IPS-NIHi11 (cell line): ENCODE results near the gene IL1RAPL1.
"Not testable (repeated sequence)": the region's sequence is repeated elsewhere in the genome, so short reads cannot be mapped to it uniquely, and the experiment has no call there.

Experiments used
- DNase-seq: peaks from one replicate; pipeline ENCODE4 v3.0.0; 2012; ENCODE audit warnings: mixed read lengths, low spot score

The IL1RAPL1 gene

GRCh38 chrX:29113221-29113620 lies 526.0 kb downstream of the IL1RAPL1 start:
- DNase-seq: no peak

DNA sequence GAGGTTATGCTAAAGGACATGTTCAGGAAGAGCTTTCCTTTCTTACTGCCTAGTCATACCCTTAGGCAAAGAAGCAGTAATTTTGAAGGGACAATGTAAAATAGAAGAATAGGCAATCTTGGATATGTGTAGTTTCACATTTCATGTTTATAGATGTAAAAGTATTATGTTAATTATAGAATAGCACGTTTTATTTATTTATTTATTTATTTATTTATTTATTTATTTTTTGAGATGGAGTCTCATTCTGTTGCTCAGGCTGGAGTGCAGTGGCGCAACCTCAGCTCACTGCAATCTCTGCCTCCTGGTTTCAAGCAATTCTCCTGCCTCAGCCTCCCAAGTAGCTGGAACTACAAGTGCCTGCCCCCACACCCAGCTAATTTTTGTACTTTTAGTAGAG lies 535.6 kb downstream of the IL1RAPL1 start:
- DNase-seq: not testable (repeated sequence)

DNA sequence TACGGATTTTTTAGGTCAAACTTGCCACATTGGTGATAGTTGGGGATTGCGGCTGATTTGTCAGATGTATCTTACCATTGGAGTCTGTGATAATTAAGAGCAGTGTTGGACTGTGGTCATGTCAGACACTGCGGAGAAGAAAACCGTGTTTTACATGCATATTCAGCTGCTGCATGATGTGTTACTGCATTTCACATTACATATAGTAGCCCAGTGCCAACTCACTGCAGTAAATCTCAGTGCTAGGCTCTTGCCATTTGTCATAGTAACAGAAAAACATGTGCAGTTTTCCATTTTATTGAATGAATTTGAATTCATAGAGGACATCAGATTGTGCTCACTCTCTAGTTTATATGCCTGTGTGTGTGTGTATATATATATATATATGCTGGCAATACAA lies 543.7 kb downstream of the IL1RAPL1 start:
- DNase-seq: no peak

GRCh38 chrX:29136904-29137303 lies 549.7 kb downstream of the IL1RAPL1 start:
- DNase-seq: no peak

DNA sequence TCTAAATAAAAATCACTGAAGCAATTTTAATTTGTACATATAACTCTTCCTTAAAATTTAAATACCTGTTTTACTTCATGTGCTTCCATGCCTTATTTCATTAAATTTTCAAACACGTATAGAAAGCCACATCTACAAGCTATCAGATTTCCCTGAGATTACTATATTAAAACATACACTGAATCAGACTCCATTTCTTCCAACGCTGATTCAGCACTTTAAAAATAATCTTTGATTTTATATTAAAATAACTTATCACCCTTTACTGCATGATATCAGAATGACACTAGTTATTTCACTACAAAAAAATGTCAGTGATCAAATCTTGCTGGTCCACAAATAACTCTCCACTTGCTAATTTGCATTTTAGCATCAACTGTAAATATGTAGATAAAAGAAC lies 550.8 kb downstream of the IL1RAPL1 start:
- no peak for DNase-seq

GRCh38 chrX:29143356-29143755 lies 556.1 kb downstream of the IL1RAPL1 start:
- DNase-seq: no peak

GRCh38 chrX:29143756-29144155 lies 556.5 kb downstream of the IL1RAPL1 start:
- DNase-seq: no peak

- no peak for DNase-seq
These were observed 558.1 kb downstream of the IL1RAPL1 start for GRCh38 chrX:29145316-29145715.

- DNase-seq: no peak
These were observed 561.3 kb downstream of the IL1RAPL1 start for GRCh38 chrX:29148511-29148910.

GRCh38 chrX:29155286-29155685 lies 568.0 kb downstream of the IL1RAPL1 start:
- no peak for DNase-seq

- no peak for DNase-seq
These were observed 585.6 kb downstream of the IL1RAPL1 start for GRCh38 chrX:29172880-29173279.

DNA sequence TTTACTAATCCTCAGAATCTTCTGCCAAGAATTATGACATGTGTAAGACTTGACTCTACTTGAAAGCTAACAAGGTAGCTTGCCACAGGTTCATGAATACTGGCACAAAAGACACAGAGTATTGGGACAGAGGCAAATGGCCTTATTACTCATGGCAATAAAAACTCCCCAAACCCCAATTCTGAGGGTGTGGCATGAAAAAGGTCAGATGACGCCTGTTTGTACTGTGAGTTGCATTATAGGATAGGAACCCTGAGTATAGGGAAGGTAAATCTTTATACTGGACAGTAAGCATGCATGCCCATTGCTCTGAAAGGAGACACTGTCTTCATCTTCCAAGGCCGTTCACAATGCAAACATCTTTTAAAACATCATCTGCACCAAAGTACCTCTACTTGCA lies 600.0 kb downstream of the IL1RAPL1 start:
- DNase-seq: no peak

- DNase-seq: no peak
These were observed 609.3 kb downstream of the IL1RAPL1 start for GRCh38 chrX:29196501-29196900.

DNA sequence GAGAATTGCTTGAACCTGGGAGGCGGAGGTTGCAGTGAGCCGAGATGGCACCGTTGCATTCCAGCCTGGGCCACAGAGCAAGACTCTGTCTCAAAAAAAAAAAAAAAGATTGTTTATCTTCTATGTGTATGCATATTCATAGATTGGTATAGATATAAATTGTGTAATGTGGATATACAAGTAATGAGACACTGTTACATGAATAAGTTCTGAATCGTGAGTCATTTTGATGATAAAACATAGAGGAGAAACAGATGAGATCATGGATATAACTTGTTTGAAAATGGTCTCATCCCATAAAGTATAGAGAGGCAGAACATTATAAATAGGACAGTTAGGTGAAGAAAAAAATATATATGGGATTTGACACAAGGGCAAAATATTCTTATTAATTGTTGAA lies 628.0 kb downstream of the IL1RAPL1 start:
- DNase-seq: no peak

DNA sequence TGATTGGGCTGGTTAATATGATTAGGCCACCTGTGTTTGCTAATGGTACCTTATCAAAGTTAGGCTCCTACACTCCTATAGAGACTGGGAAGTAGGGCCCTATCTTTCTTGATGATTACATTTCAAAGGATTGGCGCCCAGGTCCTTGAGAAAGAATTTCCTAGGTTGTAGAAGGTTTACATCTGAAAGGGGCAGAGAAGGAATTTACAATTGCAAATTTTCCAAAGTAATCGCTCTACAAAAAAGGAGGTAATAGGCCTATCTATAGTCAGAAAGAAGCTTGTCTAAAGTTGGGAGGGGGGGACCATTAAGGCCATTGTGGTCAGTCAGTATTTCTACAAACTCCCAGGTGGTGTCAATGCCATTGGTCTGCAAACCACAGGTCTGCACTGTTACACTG lies 638.4 kb downstream of the IL1RAPL1 start:
- DNase-seq: peak; percentile 5

- DNase-seq: no peak
These were observed 642.6 kb downstream of the IL1RAPL1 start for GRCh38 chrX:29229802-29230201.

GRCh38 chrX:29231800-29232199 lies 644.6 kb downstream of the IL1RAPL1 start:
- no peak for DNase-seq

DNA sequence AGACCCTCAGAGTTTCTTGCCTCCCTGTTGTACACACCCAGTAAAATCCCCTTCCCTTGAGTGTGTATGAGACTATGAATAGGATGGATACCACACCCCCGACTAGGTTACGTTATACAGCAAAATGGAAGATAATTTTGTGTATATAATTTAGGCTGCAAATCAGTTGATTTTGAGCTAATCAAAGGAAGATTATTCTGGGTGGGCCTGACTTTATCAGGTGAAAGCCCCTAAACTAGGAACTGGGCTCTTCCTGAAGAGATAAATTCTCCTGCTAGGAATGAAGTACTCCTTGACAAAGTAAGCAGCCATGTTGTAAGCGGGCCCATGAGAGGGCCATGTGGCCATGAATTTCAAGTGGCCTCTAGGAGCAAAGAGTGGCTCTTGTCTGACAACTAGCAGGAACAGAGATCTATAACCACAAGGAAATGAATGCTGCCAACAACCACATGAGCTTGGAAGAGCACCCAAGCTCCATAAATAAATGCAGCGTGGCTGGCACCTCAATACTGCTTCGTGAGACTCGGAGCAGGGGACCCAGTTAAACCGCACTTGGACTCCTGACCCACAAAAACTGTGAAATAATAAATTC lies 646.4 kb downstream of the IL1RAPL1 start:
- no peak for DNase-seq

DNA sequence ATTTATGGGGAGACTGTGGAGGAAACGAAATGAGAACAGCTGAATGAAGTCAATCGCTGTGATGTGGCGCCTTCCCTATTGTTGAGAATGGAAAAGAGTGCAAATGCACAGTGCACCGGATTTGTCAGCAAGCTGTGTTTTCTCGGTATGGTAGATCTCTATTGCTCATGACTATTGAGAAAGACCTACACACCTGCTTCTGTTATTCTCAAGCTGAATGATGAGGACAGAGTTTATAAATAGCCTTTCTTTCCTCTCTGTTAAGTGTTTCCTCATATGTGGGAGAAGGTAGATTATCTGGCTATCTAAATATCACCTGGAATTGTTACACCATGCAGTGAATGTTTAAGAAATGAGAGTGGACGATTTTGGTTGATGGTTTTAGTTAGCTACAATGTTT lies 650.7 kb downstream of the IL1RAPL1 start:
- no peak for DNase-seq

DNA sequence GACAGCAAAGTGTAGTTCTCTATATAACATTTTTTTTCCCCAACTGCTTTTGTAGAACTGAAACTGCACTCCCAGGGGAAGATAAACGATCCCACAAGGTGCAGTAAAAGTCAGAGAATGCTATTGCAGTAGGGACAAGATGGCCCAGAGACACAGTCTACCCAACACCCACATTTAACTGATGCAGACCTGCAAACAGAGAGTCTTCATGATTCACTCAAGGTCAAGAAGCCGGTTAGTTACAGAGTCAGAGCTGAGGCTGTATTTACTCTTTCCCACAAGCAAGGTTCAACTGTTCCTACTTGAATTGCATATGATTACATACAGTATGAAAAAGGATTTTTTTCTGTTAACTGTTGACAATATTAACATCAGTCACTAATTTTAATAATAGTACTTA lies 654.6 kb downstream of the IL1RAPL1 start:
- DNase-seq: no peak

GRCh38 chrX:29242856-29243255 lies 655.6 kb downstream of the IL1RAPL1 start:
- DNase-seq: no peak

DNA sequence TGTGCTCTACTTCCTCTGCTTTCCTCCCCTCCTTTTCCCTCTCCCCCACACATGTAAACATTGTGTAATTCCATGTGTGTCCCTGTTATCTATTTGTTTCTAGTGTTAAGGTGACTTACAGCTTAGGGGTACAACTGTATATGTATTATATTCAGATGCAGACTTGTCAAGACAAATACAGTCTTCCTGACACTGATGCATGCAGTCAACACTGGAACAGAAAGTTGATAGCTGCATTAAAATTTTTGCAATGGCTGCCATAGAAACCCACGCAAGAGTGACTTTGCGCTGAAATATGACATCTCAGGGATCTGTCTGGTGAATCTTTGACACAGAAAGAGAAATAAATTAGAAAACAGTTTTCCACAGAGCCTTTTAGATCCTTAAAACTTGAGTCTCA lies 656.7 kb downstream of the IL1RAPL1 start:
- no peak for DNase-seq

- no peak for DNase-seq
These were observed 667.3 kb downstream of the IL1RAPL1 start for GRCh38 chrX:29254515-29254914.

- DNase-seq: no peak
These were observed 670.3 kb downstream of the IL1RAPL1 start for GRCh38 chrX:29257521-29257920.

DNA sequence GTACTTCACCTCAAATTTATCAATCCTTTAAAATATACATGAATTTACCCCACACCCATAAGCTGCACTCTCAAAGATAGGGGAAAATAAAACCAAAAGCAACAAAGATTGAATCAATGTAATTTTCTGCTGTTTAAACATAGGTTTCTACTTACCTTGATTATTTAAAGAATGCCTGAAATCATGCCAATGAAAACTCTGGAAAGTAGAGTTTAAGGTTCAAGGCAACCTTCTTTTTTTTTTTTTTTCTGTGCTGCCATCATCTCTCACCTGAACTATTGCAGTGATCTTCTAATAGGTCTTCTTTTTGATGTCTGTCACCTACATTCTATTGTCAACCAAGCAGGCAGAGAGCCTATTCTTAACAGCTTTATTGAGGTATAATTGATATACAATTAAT lies 682.1 kb downstream of the IL1RAPL1 start:
- no peak for DNase-seq
